Sigmoid colon (tissue), 3 donors: ENCODE data around the gene RARRES2.

Experiments used
- POLR2A ChIP-seq, 2 donors: fragments of 450-650 bp; IDR thresholded peaks; one replicate each; pipeline ENCODE4 v1.6.1; 2016; ENCODE audit warnings: antibody characterized with exemption in 2 of 2, mild to moderate bottlenecking in 2 of 2, moderate library complexity in 2 of 2
- TF ChIP-seq, protein P1 (sequence below), 4 experiments: fragments of 450-650 bp in 3 of 4; fragments of 200-600 bp in 1 of 4; IDR thresholded peaks; one replicate each; pipeline ENCODE4 v1.5.1; 2016 to 2019; ENCODE audit warnings: antibody characterized with exemption in 4 of 4, mild to moderate bottlenecking in 3 of 4, moderate library complexity in 2 of 4

DNA sequence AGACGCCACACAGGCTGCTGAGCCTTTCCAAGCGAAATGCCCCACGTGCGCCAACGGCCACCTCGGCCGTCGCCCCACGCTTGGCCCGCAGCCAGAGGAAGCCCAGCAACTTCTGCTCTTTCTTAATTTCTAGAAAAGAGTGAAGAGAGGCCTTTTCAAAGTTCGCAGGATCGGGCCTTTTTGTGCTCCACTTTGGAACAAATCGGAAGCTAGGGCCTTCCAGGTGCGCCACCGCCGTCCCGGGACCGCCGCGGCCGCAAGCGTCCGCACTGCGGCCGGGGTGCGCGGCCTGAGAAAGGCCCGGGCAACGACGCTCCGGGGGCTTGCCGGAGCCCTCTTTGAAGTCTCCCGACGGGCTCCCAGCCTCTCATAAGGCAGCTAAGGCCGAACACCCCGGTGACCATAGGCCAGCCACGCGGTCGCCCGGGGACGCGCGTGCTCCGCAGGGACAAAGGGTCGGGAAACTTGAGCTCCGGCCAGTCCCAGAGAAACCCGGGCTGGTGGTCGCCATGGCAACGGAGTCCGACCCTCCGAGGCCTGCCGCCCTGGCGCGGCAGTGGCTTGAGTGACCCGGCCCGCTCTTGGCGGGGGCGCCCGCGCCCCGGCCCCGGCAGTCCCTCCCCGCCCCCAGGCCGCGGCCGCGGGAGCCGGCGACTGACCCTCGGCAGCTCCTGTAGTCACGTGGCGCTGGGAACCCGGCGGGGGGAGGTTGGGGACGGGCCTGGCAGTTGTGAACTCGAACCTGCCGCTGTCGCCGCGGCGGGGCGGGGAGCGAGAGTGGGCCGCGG lies 26.9 kb upstream of the RARRES2 start, which contains the start of gene REPIN1:
- TF ChIP-seq, protein P1, sequence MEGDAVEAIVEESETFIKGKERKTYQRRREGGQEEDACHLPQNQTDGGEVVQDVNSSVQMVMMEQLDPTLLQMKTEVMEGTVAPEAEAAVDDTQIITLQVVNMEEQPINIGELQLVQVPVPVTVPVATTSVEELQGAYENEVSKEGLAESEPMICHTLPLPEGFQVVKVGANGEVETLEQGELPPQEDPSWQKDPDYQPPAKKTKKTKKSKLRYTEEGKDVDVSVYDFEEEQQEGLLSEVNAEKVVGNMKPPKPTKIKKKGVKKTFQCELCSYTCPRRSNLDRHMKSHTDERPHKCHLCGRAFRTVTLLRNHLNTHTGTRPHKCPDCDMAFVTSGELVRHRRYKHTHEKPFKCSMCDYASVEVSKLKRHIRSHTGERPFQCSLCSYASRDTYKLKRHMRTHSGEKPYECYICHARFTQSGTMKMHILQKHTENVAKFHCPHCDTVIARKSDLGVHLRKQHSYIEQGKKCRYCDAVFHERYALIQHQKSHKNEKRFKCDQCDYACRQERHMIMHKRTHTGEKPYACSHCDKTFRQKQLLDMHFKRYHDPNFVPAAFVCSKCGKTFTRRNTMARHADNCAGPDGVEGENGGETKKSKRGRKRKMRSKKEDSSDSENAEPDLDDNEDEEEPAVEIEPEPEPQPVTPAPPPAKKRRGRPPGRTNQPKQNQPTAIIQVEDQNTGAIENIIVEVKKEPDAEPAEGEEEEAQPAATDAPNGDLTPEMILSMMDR (IDR thresholded peaks at IDR 0.05), result no peak
- peak in 1 of 2 donors; percentile 29 for TF ChIP-seq POLR2A (IDR thresholded peaks at IDR 0.05)
